GM13976 (cell line): Measurements from ENCODE around the gene GBX1.

ENCODE experiments used
- DNase-seq: peaks from one replicate; pipeline ENCODE4 v3.0.0; 2012; ENCODE audit warnings: low spot score
- in situ Hi-C: fragments of 300-500 bp; cut with MboI; formaldehyde crosslinking; loops from one replicate; pipeline ENCODE4 v1.12.0; 2022; ENCODE audit warnings: low sequenced_read_pairs, mixed read lengths, inconsistent platforms; ENCODE audit not compliant: unreplicated experiment
- TF ChIP-seq, protein P1 (sequence below): IDR thresholded peaks from 2 replicates; pipeline ENCODE4 v1.5.1; 2012; ENCODE audit warnings: borderline replicate concordance, mild to moderate bottlenecking; ENCODE audit not compliant: insufficient read depth; ENCODE audit errors: extremely low read depth, missing control alignments, control extremely low read depth

The GBX1 gene

GRCh38 chr7:151175047-151175792 lies 7.7 kb upstream of the GBX1 start:
- in situ Hi-C loops: no loop called here
- TF ChIP-seq, protein P1, sequence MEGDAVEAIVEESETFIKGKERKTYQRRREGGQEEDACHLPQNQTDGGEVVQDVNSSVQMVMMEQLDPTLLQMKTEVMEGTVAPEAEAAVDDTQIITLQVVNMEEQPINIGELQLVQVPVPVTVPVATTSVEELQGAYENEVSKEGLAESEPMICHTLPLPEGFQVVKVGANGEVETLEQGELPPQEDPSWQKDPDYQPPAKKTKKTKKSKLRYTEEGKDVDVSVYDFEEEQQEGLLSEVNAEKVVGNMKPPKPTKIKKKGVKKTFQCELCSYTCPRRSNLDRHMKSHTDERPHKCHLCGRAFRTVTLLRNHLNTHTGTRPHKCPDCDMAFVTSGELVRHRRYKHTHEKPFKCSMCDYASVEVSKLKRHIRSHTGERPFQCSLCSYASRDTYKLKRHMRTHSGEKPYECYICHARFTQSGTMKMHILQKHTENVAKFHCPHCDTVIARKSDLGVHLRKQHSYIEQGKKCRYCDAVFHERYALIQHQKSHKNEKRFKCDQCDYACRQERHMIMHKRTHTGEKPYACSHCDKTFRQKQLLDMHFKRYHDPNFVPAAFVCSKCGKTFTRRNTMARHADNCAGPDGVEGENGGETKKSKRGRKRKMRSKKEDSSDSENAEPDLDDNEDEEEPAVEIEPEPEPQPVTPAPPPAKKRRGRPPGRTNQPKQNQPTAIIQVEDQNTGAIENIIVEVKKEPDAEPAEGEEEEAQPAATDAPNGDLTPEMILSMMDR: no peak
- DNase-seq: peak; percentile 18

DNA sequence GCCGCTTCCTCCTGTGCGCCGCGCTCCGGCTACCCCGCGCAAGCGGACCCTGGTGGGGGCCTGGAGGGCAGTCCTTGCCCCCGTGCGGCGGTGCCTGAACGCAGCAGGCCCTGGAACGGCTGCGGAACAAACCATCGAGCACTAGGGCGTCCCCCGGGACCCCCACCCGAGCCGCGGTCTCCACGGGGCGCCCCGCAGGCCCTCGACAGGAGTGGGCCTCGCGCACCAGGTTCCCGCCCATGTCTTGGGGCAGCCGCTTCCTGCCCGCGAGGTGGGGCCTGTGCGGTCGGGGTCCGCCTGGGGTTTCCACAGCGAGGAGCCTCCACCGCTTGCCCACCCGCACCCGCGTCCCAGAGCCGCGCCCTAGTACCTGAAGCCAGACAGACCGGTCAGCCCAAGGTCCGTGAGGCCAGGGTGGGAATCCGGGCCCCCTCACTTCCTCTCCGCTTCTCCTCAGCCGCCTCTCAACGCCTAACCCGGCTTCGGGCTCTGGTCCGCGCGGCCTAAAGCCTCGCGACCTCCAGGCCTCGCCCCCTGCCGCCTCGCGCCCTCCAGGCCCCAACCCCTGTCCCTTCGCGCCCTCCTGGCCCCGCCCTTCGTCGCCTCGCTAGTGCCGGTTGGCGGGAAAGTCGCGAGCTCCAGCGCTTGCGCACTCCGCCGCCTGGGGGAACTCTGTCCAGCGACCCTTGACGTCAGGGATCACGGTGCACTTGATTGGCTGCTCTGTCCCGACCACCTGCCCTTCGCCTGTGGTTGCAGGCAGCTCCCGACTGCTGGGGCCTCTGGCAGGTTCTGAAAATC lies 7.0 kb upstream of the GBX1 start:
- TF ChIP-seq, protein P1: no peak
- DNase-seq: peak; percentile 28

DNA sequence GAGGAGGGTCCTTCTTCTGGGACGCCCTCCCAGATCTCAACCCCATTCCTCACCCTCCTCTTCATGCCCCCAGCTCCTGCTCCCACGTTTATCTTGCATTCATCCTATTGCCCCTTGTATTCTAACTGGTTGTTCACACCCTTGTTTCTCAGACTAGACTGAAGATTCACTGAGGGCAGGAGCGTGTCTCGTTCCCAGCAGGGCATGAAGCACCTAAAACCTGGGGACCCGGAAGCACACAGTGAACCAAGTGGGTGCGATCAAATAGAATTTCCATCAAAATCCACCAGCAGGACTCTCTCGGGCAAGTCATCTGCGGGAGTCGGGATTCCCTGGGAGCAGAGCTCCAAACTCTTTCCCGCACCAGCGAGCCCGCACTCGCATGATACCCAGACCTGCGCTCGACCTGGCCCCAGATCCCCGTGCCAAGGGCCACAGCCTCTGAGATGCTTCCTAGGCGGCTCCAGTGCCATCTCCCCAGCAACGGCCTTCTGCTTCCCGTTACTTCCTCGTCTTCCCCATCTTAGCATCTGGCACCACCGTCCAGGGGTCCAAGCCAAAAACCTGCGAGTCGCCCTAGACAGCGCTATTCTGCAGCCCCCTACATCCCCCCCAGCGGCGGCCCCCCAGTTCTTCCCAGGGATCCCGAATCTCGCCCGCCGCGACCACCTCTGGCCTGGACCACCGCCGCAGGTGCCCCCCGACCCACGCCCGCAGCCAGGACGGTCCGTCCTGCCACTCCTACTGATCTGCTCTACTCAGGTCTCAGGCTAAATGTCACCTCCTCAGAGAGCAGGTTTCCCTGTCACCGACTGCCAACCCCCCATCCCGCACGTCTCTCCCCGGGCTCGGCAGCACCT lies 6.1 kb upstream of the GBX1 start:
- in situ Hi-C loops: no loop called here

More for the DNA sequence above, 7.0 kb upstream of the GBX1 start:
- in situ Hi-C loops: no loop called here

DNA sequence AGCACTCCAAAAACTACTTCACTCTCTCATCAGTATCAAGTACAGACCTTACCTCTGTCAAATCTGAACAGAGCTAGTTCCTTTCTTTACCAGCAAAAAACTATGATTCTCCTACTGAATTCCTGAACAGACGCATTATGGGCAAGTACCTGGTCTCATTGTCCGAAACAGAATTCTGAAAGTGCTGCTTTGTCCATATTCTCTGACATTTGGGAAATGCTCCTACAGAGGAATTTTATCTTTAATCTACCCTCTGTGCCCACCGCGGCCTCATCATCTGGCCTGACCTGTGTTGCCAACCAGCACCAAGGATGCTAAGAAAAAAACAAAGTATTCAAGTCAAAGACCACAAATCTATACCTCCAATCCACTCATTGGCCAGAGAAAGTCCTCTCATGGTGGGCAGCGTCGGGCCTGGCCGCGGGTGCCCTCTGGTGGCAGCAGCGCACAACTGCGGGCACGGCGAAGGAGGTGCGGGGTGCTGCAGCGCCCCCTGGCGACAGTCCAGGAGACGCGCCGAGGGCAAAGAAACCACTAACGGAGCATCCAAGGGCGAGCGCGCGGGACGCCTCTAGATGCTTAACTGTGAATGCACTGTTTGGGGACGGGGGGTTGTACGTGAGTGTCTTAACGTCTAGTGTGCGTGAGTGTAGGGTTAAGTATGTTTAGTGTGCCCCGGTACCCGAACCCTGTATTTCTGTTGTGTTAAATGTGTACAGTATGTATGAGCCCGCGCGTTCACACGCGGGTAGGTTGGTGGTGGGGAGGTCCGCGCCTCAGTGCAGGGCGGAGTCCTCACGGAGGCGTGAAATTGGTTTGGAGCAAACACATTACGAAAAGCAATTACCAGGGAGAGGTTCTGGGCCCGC lies 5.0 kb upstream of the GBX1 start:
- in situ Hi-C loops: no loop called here
- TF ChIP-seq, protein P1: peak; percentile 100
- peak; percentile 94 for DNase-seq

More for the DNA sequence above, 6.1 kb upstream of the GBX1 start:
- TF ChIP-seq, protein P1: no peak
- DNase-seq: no peak

- TF ChIP-seq, protein P1: no peak
- no peak for DNase-seq
- in situ Hi-C loops: no loop called here
These were observed 1.3 kb upstream of the GBX1 start for GRCh38 chr7:151168787-151169162.
